Measurements from ENCODE around the gene HCAR2.

- TF ChIP-seq CTCF (IDR thresholded peaks at IDR 0.05 in 4 of 5, conservative IDR thresholded peaks at IDR 0.05 in 1 of 5), result peak; percentile 49 to 84 (median 79)
- peak; percentile 73 to 82 for TF ChIP-seq POLR2A (IDR thresholded peaks at IDR 0.05)
These were observed 49.5 kb upstream of the HCAR2 start, which contains the start of gene DENR for GRCh38 chr12:122752464-122753318.

Measured in gastrocnemius medialis (tissue), 4 donors.